HG03139 (cell line): ENCODE data around the gene ENOX2.

Source experiments
- ATAC-seq: cut with Tn5 transposase; IDR thresholded peaks from one replicate; pipeline ENCODE4 v1.9.1; 2021; ENCODE audit not compliant: unreplicated experiment

Gene ENOX2

GRCh38 chrX:130884627-130885026, 18.4 kb downstream of the ENOX2 start:
- ATAC-seq = no peak

GRCh38 chrX:130879869-130880268, 23.1 kb downstream of the ENOX2 start:
- ATAC-seq = no peak

- no peak for ATAC-seq
Observed at GRCh38 chrX:130878350-130879341, 24.4 kb downstream of the ENOX2 start.

GRCh38 chrX:130877892-130878341, 25.1 kb downstream of the ENOX2 start:
- no peak for ATAC-seq

GRCh38 chrX:130876226-130876625, 26.8 kb downstream of the ENOX2 start:
- ATAC-seq = no peak

- ATAC-seq = no peak
Observed at GRCh38 chrX:130874751-130875150, 28.3 kb downstream of the ENOX2 start.

- no peak for ATAC-seq
Observed at GRCh38 chrX:130869239-130869638, 33.8 kb downstream of the ENOX2 start.

GRCh38 chrX:130861462-130861861, 41.5 kb downstream of the ENOX2 start:
- ATAC-seq = no peak

GRCh38 chrX:130857207-130857606, 45.8 kb downstream of the ENOX2 start:
- ATAC-seq = peak; percentile 80

- ATAC-seq = no peak
Observed at GRCh38 chrX:130851569-130851968, 51.4 kb downstream of the ENOX2 start.

- peak; percentile 70 for ATAC-seq
Observed at GRCh38 chrX:130848763-130849162, 54.2 kb downstream of the ENOX2 start.

GRCh38 chrX:130846746-130847145, 56.3 kb downstream of the ENOX2 start:
- ATAC-seq = no peak

- no peak for ATAC-seq
Observed at GRCh38 chrX:130841776-130842175, 61.2 kb downstream of the ENOX2 start.

GRCh38 chrX:130840345-130840744, 62.7 kb downstream of the ENOX2 start:
- no peak for ATAC-seq

- no peak for ATAC-seq
Observed at GRCh38 chrX:130836447-130836846, 66.6 kb downstream of the ENOX2 start.

GRCh38 chrX:130834830-130835229, 68.2 kb downstream of the ENOX2 start:
- no peak for ATAC-seq

GRCh38 chrX:130834149-130834548, 68.9 kb downstream of the ENOX2 start:
- no peak for ATAC-seq

- ATAC-seq = no peak
Observed at GRCh38 chrX:130831347-130831722, 71.7 kb downstream of the ENOX2 start.

GRCh38 chrX:130830599-130831346, 72.2 kb downstream of the ENOX2 start:
- ATAC-seq = no peak

- no peak for ATAC-seq
Observed at GRCh38 chrX:130829526-130830515, 73.2 kb downstream of the ENOX2 start.

GRCh38 chrX:130828641-130829040, 74.4 kb downstream of the ENOX2 start:
- no peak for ATAC-seq
